ENCODE data around the gene TLL1. TPM values are rescaled to one million over a fixed set of nuclear protein-coding genes. Genes with fewer than 3 reads are reported as not detected.

Gene TLL1
- total and polyA plus RNA-seq, 4 donors: 0.04 to 0.25 (median 0.05) TPM; not detected in 1

DNA sequence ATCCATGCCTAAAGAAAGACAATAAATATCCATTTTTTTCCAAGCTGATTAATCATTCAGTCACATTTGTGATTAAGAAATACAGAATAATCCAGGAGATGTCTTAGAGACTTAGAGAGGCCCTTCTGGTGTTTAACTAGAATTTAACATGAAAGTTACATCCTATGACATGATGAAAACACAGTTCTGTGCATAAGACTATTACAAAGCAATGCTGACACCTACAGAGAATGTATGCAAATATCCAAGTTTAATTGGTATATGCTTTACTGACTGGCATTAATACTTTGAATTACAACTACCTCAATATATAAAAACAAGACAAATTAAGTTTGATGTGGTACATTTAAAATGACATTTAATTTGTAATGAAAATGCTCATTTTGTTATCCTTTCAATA lies 17.8 kb upstream of the TLL1 start:
- TF ChIP-seq, protein P1, sequence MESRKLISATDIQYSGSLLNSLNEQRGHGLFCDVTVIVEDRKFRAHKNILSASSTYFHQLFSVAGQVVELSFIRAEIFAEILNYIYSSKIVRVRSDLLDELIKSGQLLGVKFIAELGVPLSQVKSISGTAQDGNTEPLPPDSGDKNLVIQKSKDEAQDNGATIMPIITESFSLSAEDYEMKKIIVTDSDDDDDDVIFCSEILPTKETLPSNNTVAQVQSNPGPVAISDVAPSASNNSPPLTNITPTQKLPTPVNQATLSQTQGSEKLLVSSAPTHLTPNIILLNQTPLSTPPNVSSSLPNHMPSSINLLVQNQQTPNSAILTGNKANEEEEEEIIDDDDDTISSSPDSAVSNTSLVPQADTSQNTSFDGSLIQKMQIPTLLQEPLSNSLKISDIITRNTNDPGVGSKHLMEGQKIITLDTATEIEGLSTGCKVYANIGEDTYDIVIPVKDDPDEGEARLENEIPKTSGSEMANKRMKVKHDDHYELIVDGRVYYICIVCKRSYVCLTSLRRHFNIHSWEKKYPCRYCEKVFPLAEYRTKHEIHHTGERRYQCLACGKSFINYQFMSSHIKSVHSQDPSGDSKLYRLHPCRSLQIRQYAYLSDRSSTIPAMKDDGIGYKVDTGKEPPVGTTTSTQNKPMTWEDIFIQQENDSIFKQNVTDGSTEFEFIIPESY (IDR thresholded peaks at IDR 0.05): no peak
- TF ChIP-seq EGR1 (IDR thresholded peaks at IDR 0.05; ENCODE audit: low read depth in 2 of 2): no peak
- TF ChIP-seq GABPA (IDR thresholded peaks at IDR 0.05 in 1 of 2, conservative IDR thresholded peaks at IDR 0.05 in 1 of 2): no peak
- TF ChIP-seq, protein P2, sequence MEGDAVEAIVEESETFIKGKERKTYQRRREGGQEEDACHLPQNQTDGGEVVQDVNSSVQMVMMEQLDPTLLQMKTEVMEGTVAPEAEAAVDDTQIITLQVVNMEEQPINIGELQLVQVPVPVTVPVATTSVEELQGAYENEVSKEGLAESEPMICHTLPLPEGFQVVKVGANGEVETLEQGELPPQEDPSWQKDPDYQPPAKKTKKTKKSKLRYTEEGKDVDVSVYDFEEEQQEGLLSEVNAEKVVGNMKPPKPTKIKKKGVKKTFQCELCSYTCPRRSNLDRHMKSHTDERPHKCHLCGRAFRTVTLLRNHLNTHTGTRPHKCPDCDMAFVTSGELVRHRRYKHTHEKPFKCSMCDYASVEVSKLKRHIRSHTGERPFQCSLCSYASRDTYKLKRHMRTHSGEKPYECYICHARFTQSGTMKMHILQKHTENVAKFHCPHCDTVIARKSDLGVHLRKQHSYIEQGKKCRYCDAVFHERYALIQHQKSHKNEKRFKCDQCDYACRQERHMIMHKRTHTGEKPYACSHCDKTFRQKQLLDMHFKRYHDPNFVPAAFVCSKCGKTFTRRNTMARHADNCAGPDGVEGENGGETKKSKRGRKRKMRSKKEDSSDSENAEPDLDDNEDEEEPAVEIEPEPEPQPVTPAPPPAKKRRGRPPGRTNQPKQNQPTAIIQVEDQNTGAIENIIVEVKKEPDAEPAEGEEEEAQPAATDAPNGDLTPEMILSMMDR (IDR thresholded peaks at IDR 0.05; ENCODE audit: low read depth, low read length, missing input control): no peak
- TF ChIP-seq, protein P3, sequence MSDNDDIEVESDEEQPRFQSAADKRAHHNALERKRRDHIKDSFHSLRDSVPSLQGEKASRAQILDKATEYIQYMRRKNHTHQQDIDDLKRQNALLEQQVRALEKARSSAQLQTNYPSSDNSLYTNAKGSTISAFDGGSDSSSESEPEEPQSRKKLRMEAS (IDR thresholded peaks at IDR 0.05): no peak
- no peak for TF ChIP-seq TAF1 (conservative IDR thresholded peaks at IDR 0.05)
- TF ChIP-seq RAD21 (IDR thresholded peaks at IDR 0.05): peak in 1 of 2 donors; percentile 21
- Histone ChIP-seq H3K9me3 (ENCODE audit: control insufficient read depth in 4 of 4, low read length in 3 of 4) (no peaks in the 10 kb centered on the region), H3K27me3 (ENCODE audit: control insufficient read depth in 4 of 4, insufficient read depth in 4 of 4, low read length in 3 of 4) (peaks cover 0 to 2% (median 0%) of the 10 kb centered on the region in 4 donors), H3K4me1 (ENCODE audit: control insufficient read depth in 4 of 4, insufficient read depth in 4 of 4, low read length in 3 of 4) (no peaks in the 10 kb centered on the region), H3K36me3 (ENCODE audit: control insufficient read depth in 4 of 4, insufficient read depth in 3 of 4, low read depth in 1 of 4, low read length in 3 of 4) (no peaks in the 10 kb centered on the region), H3K27ac (ENCODE audit: low read depth in 1 of 2, low read length in 2 of 2) (no peak overlapping the region), H3K9ac (ENCODE audit: low read depth in 1 of 2, low read length in 2 of 2) (no peak overlapping the region), H3K4me3 (ENCODE audit: low read depth in 1 of 3, low read length in 3 of 3) (no peak overlapping the region)
- DNase-seq (ENCODE audit: low spot score): no peak

DNA sequence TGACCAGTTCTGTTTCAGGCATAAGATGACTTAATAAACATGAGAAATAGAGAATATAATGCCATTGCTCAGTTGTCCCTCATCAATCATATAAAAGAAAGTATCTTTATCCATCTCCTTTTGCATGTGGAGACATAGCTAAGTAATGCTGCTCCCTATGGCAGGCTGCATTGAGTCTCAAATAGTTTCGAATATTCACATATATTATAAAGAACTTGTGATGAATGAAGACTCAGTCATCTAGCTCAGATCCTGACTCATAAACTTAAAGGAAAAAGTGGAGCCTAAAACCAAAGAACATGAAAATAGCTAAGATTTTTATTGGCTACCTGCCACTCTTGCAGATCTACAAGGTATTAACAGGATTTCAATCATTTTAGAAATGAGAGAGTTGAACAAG lies 11.7 kb upstream of the TLL1 start:
- H3K4me1 ChIP-seq (ENCODE audit: control insufficient read depth in 4 of 4, insufficient read depth in 4 of 4, low read length in 3 of 4): no peaks in the 10 kb centered on the region
- DNase-seq (ENCODE audit: low spot score): no peak
- no peaks in the 10 kb centered on the region for H3K9me3 ChIP-seq (ENCODE audit: control insufficient read depth in 4 of 4, low read length in 3 of 4)
- WGBS: 89% methylated on average over 1 of the region's 1 CpG
- no peak overlapping the region for H3K27ac ChIP-seq (ENCODE audit: low read depth in 1 of 2, low read length in 2 of 2)
- no peaks in the 10 kb centered on the region for H3K36me3 ChIP-seq (ENCODE audit: control insufficient read depth in 4 of 4, insufficient read depth in 3 of 4, low read depth in 1 of 4, low read length in 3 of 4)
- H3K27me3 ChIP-seq (ENCODE audit: control insufficient read depth in 4 of 4, insufficient read depth in 4 of 4, low read length in 3 of 4): peaks cover 0 to 2% (median 0%) of the 10 kb centered on the region in 4 donors
- no peak overlapping the region for H3K9ac ChIP-seq (ENCODE audit: low read depth in 1 of 2, low read length in 2 of 2)
- no peak overlapping the region for H3K4me3 ChIP-seq (ENCODE audit: low read depth in 1 of 3, low read length in 3 of 3)
- no peak for TF ChIP-seq RAD21 (IDR thresholded peaks at IDR 0.05)
- TF ChIP-seq YY1 (IDR thresholded peaks at IDR 0.05): no peak
- TF ChIP-seq JUND (IDR thresholded peaks at IDR 0.05): no peak
- TF ChIP-seq FOXA1 (IDR thresholded peaks at IDR 0.05): no peak
- no peak for TF ChIP-seq TAF1 (conservative IDR thresholded peaks at IDR 0.05)
- TF ChIP-seq, protein P2 (IDR thresholded peaks at IDR 0.05; ENCODE audit: low read depth, low read length, missing input control): no peak
- TF ChIP-seq HNF4G (IDR thresholded peaks at IDR 0.05): no peak
- no peak for TF ChIP-seq EGR1 (IDR thresholded peaks at IDR 0.05; ENCODE audit: low read depth in 2 of 2)
- no peak for TF ChIP-seq FOXA2 (IDR thresholded peaks at IDR 0.05)
- TF ChIP-seq, protein P1 (IDR thresholded peaks at IDR 0.05): no peak
- TF ChIP-seq HNF4A (conservative IDR thresholded peaks at IDR 0.05): no peak
- TF ChIP-seq, protein P4, sequence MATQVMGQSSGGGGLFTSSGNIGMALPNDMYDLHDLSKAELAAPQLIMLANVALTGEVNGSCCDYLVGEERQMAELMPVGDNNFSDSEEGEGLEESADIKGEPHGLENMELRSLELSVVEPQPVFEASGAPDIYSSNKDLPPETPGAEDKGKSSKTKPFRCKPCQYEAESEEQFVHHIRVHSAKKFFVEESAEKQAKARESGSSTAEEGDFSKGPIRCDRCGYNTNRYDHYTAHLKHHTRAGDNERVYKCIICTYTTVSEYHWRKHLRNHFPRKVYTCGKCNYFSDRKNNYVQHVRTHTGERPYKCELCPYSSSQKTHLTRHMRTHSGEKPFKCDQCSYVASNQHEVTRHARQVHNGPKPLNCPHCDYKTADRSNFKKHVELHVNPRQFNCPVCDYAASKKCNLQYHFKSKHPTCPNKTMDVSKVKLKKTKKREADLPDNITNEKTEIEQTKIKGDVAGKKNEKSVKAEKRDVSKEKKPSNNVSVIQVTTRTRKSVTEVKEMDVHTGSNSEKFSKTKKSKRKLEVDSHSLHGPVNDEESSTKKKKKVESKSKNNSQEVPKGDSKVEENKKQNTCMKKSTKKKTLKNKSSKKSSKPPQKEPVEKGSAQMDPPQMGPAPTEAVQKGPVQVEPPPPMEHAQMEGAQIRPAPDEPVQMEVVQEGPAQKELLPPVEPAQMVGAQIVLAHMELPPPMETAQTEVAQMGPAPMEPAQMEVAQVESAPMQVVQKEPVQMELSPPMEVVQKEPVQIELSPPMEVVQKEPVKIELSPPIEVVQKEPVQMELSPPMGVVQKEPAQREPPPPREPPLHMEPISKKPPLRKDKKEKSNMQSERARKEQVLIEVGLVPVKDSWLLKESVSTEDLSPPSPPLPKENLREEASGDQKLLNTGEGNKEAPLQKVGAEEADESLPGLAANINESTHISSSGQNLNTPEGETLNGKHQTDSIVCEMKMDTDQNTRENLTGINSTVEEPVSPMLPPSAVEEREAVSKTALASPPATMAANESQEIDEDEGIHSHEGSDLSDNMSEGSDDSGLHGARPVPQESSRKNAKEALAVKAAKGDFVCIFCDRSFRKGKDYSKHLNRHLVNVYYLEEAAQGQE (IDR thresholded peaks at IDR 0.05): no peak
- TF ChIP-seq GABPA (IDR thresholded peaks at IDR 0.05 in 1 of 2, conservative IDR thresholded peaks at IDR 0.05 in 1 of 2): no peak
- TF ChIP-seq NR2F2 (IDR thresholded peaks at IDR 0.05): no peak
- TF ChIP-seq, protein P5, sequence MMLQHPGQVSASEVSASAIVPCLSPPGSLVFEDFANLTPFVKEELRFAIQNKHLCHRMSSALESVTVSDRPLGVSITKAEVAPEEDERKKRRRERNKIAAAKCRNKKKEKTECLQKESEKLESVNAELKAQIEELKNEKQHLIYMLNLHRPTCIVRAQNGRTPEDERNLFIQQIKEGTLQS (IDR thresholded peaks at IDR 0.05): no peak
- no peak for TF ChIP-seq RXRA (IDR thresholded peaks at IDR 0.05)
- TF ChIP-seq, protein P3 (IDR thresholded peaks at IDR 0.05): no peak
- TF ChIP-seq SP1 (IDR thresholded peaks at IDR 0.05): no peak
